Uterus (tissue), 4 donors: ENCODE data around the gene BRCA2. TPM values are rescaled to one million over a fixed set of nuclear protein-coding genes. Genes with fewer than 3 reads are reported as not detected.

Experiments
- DNase-seq, 2 donors: peaks; one replicate each; pipeline ENCODE4 v3.0.0-alpha.2; 2019 to 2020
- H3K27ac ChIP-seq, 2 donors: fragments of 200-600 bp; sonication (generic); 1 replicate in 1 of 2; 2 replicates in 1 of 2; pipeline ENCODE4 v1.5.1; 2016 to 2018
- H3K27me3 ChIP-seq, 2 donors: fragments of 200-600 bp; sonication (generic); one replicate each; pipeline ENCODE4 v1.5.1; 2018 to 2019; ENCODE audit warnings: control low read depth in 1 of 2
- H3K36me3 ChIP-seq, 2 donors: fragments of 200-600 bp; sonication (generic); one replicate each; pipeline ENCODE4 v1.5.1; 2019; ENCODE audit warnings: control low read depth in 1 of 2
- H3K4me1 ChIP-seq, 2 donors: fragments of 200-600 bp; sonication (generic); one replicate each; pipeline ENCODE4 v1.5.1; 2018 to 2019; ENCODE audit warnings: control low read depth in 1 of 2
- H3K4me3 ChIP-seq, 2 donors: fragments of 200-600 bp; sonication (generic); 1 replicate in 1 of 2; 2 replicates in 1 of 2; pipeline ENCODE4 v1.5.1; 2018 to 2019; ENCODE audit warnings: mild to moderate bottlenecking in 1 of 2
- H3K9me3 ChIP-seq, 2 donors: fragments of 200-600 bp; sonication (generic); one replicate each; pipeline ENCODE4 v1.5.1; 2019; ENCODE audit warnings: control low read depth in 1 of 2
- CTCF ChIP-seq, 4 experiments: fragments of 200-600 bp in 2 of 4; fragments of 450-650 bp in 2 of 4; sonication (generic) in 2 of 4; IDR thresholded peaks; one replicate each; pipeline ENCODE4 v1.5.1; 2016 to 2019; ENCODE audit warnings: antibody characterized with exemption in 4 of 4, mild to moderate bottlenecking in 2 of 4, moderate library complexity in 1 of 4
- POLR2A ChIP-seq, 2 donors: fragments of 450-650 bp; IDR thresholded peaks; one replicate each; pipeline ENCODE4 v1.6.1; 2016; ENCODE audit warnings: antibody characterized with exemption in 2 of 2, mild to moderate bottlenecking in 1 of 2, moderate library complexity in 1 of 2
- intact Hi-C: fragments of 100-400 bp; cut with DNase I; formaldehyde crosslinking; loops from one replicate; pipeline ENCODE4 v1.15.1; 2023; ENCODE audit warnings: low total_unique reads
- total RNA-seq, 4 donors: library from RNA; depleted of rRNA in 3 of 4; stranded (reverse); fragments of >200 nt in 3 of 4; gene quantifications; one replicate each; pipeline versions ENCODE4 v1.1.0 to v1.2.4, GENCODE V29; 2014 to 2023
- donor health status: DM: yes; HTN: yes; CAD: no.

The BRCA2 gene
- total RNA-seq, 4 donors from 2014 or later, result 0.26 to 11.5 (median 0.89) TPM

- TF ChIP-seq CTCF (IDR thresholded peaks at IDR 0.05), result no peak
- TF ChIP-seq POLR2A (IDR thresholded peaks at IDR 0.05), result no peak
- no peak for DNase-seq
- no peaks in the 10 kb centered on the region for H3K36me3 ChIP-seq
- H3K9me3 ChIP-seq, result no peaks in the 10 kb centered on the region
- no peaks in the 10 kb centered on the region for H3K4me1 ChIP-seq
- H3K27ac ChIP-seq, result no peak overlapping the region
- no peak overlapping the region for H3K4me3 ChIP-seq
- no peaks in the 10 kb centered on the region for H3K27me3 ChIP-seq
- intact Hi-C loops, result no loop called here
Observed at GRCh38 chr13:32316501-32316900, 1.2 kb downstream of the BRCA2 start.

GRCh38 chr13:32317716-32318465, 2.6 kb downstream of the BRCA2 start:
- no peaks in the 10 kb centered on the region for H3K4me1 ChIP-seq
- intact Hi-C loops, result no loop called here
- TF ChIP-seq POLR2A (IDR thresholded peaks at IDR 0.05), result no peak
- TF ChIP-seq CTCF (IDR thresholded peaks at IDR 0.05), result no peak

GRCh38 chr13:32320528-32320927, 5.2 kb downstream of the BRCA2 start:
- no peaks in the 10 kb centered on the region for H3K36me3 ChIP-seq
- TF ChIP-seq CTCF (IDR thresholded peaks at IDR 0.05), result no peak
- TF ChIP-seq POLR2A (IDR thresholded peaks at IDR 0.05), result no peak
- no peak overlapping the region for H3K4me3 ChIP-seq
- no peak overlapping the region for H3K27ac ChIP-seq
- H3K27me3 ChIP-seq, result no peaks in the 10 kb centered on the region
- DNase-seq, result no peak
- no peaks in the 10 kb centered on the region for H3K9me3 ChIP-seq
- no peaks in the 10 kb centered on the region for H3K4me1 ChIP-seq
- intact Hi-C loops, result no loop called here

More at GRCh38 chr13:32317716-32318465, 2.6 kb downstream of the BRCA2 start:
- Histone ChIP-seq H3K27me3 (no peaks in the 10 kb centered on the region), H3K36me3 (no peaks in the 10 kb centered on the region), H3K27ac (no peak overlapping the region), H3K9me3 (no peaks in the 10 kb centered on the region), H3K4me3 (no peak overlapping the region)
- no peak for DNase-seq

GRCh38 chr13:32323912-32324311, 8.6 kb downstream of the BRCA2 start:
- Histone ChIP-seq H3K4me3 (no peak overlapping the region), H3K27me3 (no peaks in the 10 kb centered on the region), H3K27ac (no peak overlapping the region), H3K4me1 (no peaks in the 10 kb centered on the region), H3K36me3 (no peaks in the 10 kb centered on the region), H3K9me3 (no peaks in the 10 kb centered on the region)
- no peak for DNase-seq
- TF ChIP-seq POLR2A (IDR thresholded peaks at IDR 0.05) (no peak), CTCF (IDR thresholded peaks at IDR 0.05) (no peak)
- intact Hi-C loops, result no loop called here

- Histone ChIP-seq H3K36me3 (no peaks in the 10 kb centered on the region), H3K4me3 (no peak overlapping the region), H3K27ac (no peak overlapping the region), H3K9me3 (no peaks in the 10 kb centered on the region), H3K4me1 (no peaks in the 10 kb centered on the region), H3K27me3 (no peaks in the 10 kb centered on the region)
- intact Hi-C loops, result no loop called here
- TF ChIP-seq CTCF (IDR thresholded peaks at IDR 0.05) (no peak), POLR2A (IDR thresholded peaks at IDR 0.05) (no peak)
- no peak for DNase-seq
Observed at GRCh38 chr13:32330441-32330840, 15.1 kb downstream of the BRCA2 start.
